DMS53 (cell line): ENCODE results near the gene ARHGDIB.

Source experiments
- DNase-seq: peaks from one replicate; lab custom pipeline; 2025; lab: John Stamatoyannopoulos, UW

ARHGDIB gene

DNA sequence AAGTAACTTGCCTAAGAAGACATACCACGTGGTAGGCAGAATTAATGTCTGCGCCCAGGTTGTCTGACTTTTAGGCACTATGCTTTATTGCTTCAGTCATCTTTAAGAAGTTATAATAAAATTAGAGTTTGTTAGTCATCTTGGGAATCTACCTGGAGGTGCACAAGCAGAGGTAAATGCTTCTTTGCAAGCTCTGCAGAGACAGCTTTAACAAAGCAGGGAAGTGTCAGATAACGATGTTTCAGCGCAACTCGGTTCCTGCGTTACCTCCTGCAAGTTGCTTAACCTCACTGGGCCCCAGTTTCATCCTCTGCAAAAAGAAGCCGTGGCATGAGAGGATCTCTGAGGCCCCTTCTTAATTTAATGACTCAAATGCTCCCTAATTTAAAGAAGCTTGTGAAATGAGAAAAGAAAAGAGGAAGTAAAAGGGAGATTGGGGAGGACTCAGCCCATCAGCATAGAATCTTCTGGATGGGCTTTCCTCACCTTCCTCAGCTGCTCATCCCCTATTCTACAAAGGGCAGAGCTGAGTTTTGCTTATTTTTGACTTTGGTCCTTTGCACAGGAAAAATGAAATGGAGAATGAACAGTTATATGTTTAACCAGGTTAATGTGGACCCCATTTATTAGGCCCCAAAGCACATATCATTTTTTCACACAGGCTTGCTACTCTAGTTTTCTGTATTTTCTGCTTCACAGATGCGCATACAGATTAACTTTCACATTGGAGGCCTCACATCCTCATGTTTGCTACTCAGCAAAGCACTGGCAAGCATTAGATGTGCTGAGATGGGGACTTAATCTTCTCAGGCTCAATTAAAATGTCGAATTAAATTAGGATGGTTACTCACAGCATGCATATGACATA lies 5.1 kb downstream of the ARHGDIB start:
- no peak for DNase-seq

DNA sequence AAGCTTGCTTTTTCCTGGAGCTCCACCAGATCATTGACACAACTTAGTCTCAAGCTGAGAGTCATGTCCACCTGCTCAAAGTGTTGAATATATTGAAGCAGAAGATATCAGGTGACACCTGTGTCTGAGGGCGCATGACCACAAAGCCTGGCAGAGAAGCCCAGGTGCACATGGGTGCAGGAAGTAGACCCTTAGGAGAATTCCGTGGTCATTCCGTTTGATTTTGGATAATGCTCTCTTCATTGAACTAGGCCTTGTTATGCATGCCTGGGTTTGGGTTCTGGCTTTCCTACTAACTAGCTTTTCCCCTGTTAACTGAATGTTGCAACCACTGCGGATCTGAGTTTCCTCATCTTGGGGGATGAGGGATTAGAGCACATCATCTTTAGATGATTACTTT lies 7.1 kb downstream of the ARHGDIB start:
- peak; percentile 96 for DNase-seq

GRCh38 chr12:14953752-14954151 lies 7.6 kb downstream of the ARHGDIB start:
- DNase-seq: no peak

- DNase-seq: peak; percentile 100
Observed at GRCh38 chr12:14952299-14952921, 9.0 kb downstream of the ARHGDIB start.

GRCh38 chr12:14951851-14952250 lies 9.6 kb downstream of the ARHGDIB start:
- DNase-seq: peak; percentile 57

DNA sequence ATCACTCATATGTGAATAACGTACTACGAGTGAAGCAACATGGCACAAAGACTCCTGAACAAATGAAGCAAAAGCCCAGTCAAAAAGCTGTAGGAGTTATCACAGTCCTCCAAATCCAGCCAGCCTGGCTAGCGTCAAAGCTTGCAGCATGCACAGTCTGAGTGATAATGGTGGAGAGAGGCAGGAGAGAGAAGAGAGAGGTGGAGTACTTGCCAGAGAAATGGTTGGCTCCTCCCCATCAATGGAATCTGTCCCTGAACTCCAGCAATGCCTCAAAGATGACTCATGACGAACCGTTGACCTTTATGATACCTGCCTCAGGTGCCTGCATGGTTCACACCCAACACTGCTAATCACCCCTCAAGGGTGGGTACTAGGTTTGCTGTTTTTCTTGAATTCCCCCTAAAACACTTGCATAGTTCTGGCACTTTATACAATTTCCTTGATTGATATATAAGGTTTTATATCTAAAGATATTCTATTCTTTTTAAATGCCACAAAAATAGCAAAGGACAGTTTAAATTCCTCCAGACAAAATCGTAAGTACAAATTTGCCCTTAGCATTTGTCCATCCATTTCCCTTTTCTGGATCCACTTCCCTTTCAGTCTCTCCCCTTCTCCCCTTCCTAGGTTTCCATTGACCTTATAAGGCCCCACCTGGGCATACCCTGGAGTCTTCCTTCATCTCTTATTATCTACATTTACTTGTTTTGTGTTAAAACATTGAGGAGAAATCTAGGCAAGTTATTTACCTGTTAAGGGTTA lies 10.2 kb downstream of the ARHGDIB start:
- DNase-seq: peak; percentile 93

DNA sequence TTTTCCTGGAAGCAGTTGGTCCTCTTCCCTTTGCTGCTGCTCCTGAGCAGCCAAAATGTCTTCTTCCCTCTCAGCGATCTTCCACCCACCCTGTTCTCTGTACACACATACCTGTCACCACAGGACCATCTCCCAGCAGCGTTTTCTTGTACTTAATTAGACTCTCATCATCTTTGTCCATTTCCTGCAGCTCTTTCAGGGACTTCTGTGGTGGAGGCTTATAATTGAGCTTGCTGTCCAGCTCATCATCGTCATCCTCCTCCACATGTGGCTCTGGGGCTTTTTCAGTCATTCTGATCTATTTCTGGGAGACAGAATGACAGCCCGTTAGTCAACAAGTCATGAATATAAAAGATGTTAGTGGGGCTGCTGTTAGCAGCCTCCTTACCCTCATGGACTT lies 11.0 kb downstream of the ARHGDIB start:
- peak; percentile 25 for DNase-seq

- no peak for DNase-seq
Observed at GRCh38 chr12:14949631-14950030, 11.8 kb downstream of the ARHGDIB start.

DNA sequence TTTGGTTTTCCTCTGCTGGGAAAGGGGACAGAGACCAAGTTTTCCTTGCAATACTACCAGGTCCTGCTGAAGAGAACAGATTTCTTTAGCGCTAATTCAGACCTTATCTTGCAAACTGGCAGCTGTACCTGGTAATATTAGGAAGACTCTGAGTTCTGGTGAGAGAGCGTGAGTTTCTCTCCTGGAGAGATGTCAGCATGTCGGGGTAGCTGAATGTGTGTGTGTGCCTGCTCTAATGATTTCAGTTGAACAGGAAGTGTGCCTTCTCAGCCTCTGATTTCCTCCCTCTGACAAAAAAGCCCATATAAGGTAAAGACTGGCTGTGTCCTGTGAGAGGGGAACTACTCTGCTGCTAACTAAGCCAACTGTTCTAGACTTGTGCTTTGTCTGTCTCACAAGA lies 12.7 kb downstream of the ARHGDIB start:
- peak; percentile 97 for DNase-seq

GRCh38 chr12:14946861-14947260 lies 14.5 kb downstream of the ARHGDIB start:
- DNase-seq: peak; percentile 92

GRCh38 chr12:14946162-14946561 lies 15.2 kb downstream of the ARHGDIB start:
- DNase-seq: no peak

- DNase-seq: no peak
Observed at GRCh38 chr12:14942196-14942931, 19.0 kb downstream of the ARHGDIB start.

GRCh38 chr12:14941369-14941768 lies 20.0 kb downstream of the ARHGDIB start:
- DNase-seq: no peak

- no peak for DNase-seq
Observed at GRCh38 chr12:14938301-14938700, 23.1 kb downstream of the ARHGDIB start, which contains the start of gene ERP27. TSS of gene ERP27 (minus strand) at chr12:14938537. CDS start at chr12:14938508, 29 bp downstream.

DNA sequence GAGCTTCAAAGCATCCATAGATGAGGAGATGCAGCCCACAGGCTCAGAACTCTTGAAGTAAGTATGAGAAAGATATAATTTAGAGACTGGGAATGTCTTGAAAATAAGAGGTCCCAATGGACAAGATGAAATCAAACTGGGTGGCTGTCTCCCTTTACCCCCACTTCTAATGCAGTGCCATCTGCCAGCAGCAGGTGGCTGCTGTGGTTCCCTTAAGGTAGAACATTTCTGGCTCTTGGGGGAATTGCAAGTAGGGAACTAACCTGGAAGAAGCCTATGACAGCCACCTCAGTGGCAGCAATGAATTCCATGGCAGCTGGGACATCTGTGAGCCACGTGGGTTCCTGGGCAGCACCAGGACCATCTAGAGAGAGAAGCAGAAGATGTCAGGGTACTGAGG lies 23.7 kb downstream of the ARHGDIB start:
- peak; percentile 54 for DNase-seq

DNA sequence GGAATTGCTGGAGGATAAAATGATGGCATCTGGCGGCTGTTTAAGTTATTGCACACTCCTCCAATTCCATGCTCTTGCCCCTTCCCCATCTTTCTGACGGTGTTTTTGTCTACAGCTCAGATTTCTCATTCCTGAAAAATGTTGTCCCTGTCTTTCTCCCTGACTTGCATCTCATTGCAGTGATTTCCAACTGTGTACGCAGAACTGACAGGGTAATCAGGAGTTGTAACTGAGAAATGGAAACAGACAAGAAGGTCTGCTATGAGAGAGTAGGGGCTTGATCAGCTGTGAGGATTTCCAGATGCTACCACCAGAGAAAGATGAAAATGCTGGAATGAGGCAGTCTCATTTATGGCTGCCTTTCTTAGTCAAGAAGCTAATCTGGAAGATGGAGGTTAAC lies 24.4 kb downstream of the ARHGDIB start:
- DNase-seq: no peak

GRCh38 chr12:14936224-14936861 lies 25.1 kb downstream of the ARHGDIB start:
- DNase-seq: peak; percentile 66

GRCh38 chr12:14935031-14935430 lies 26.4 kb downstream of the ARHGDIB start:
- peak; percentile 83 for DNase-seq

GRCh38 chr12:14934511-14934910 lies 26.9 kb downstream of the ARHGDIB start:
- peak; percentile 61 for DNase-seq

GRCh38 chr12:14931791-14932560 lies 29.4 kb downstream of the ARHGDIB start:
- DNase-seq: no peak

- no peak for DNase-seq
Observed at GRCh38 chr12:14931359-14931758, 30.0 kb downstream of the ARHGDIB start.
